ENCODE measurements around the gene FAM209B. TPM values are rescaled to one million over a fixed set of nuclear protein-coding genes. Genes with fewer than 3 reads are reported as not detected.

FAM209B gene
- total RNA-seq, 6 experiments from 2014 or later = 0.44 TPM; not detected in 5

- no peak for DNase-seq
- intact Hi-C loops (cut with DNase I) = no loop called here
Observed at GRCh38 chr20:56513161-56514150, 19.6 kb upstream of the FAM209B start.

GRCh38 chr20:56516631-56517030 is 16.4 kb upstream of the FAM209B start:
- WGBS (ENCODE audit: insufficient coverage, low coverage, low lambda C conversion rate, missing lambda C conversion rate) = 100% methylated on average over 1 of the region's 5 CpGs
- no peak for TF ChIP-seq POLR2A (IDR thresholded peaks at IDR 0.05)
- no peak for TF ChIP-seq CTCF (IDR thresholded peaks at IDR 0.05)
- H3K27ac ChIP-seq = no peak overlapping the region
- intact Hi-C loops (cut with DNase I) = no loop called here
- no peak overlapping the region for H3K4me3 ChIP-seq
- H3K36me3 ChIP-seq = peaks cover 0 to 50% (median 19%) of the 10 kb centered on the region in 4 donors
- DNase-seq = no peak
- H3K9me3 ChIP-seq = no peaks in the 10 kb centered on the region
- no peak for ATAC-seq
- no peaks in the 10 kb centered on the region for H3K27me3 ChIP-seq
- H3K4me1 ChIP-seq = no peaks in the 10 kb centered on the region

More at GRCh38 chr20:56513161-56514150, 19.6 kb upstream of the FAM209B start:
- H3K4me1 ChIP-seq = no peaks in the 10 kb centered on the region
- TF ChIP-seq POLR2A (IDR thresholded peaks at IDR 0.05) (no peak), CTCF (IDR thresholded peaks at IDR 0.05) (no peak)
- no peaks in the 10 kb centered on the region for H3K9me3 ChIP-seq
- ATAC-seq = no peak
- H3K27me3 ChIP-seq = no peaks in the 10 kb centered on the region
- no peak overlapping the region for H3K27ac ChIP-seq
- H3K36me3 ChIP-seq = peaks cover 0 to 38% (median 12%) of the 10 kb centered on the region in 4 donors
- WGBS (ENCODE audit: insufficient coverage, low coverage, low lambda C conversion rate, missing lambda C conversion rate) = 83% methylated on average over 5 of the region's 22 CpGs
- H3K4me3 ChIP-seq = no peak overlapping the region

- H3K9me3 ChIP-seq = no peaks in the 10 kb centered on the region
- no peak overlapping the region for H3K4me3 ChIP-seq
- H3K27ac ChIP-seq = no peak overlapping the region
- WGBS (ENCODE audit: insufficient coverage, low coverage, low lambda C conversion rate, missing lambda C conversion rate) = 91% methylated on average over 5 of the region's 7 CpGs
- TF ChIP-seq CTCF (IDR thresholded peaks at IDR 0.05) (no peak), POLR2A (IDR thresholded peaks at IDR 0.05) (no peak)
- intact Hi-C loops (cut with DNase I) = no loop called here
- peaks cover 0 to 50% (median 19%) of the 10 kb centered on the region in 4 donors for H3K36me3 ChIP-seq
- ATAC-seq (no peak), DNase-seq (no peak)
- no peaks in the 10 kb centered on the region for H3K27me3 ChIP-seq
- no peaks in the 10 kb centered on the region for H3K4me1 ChIP-seq
Observed at GRCh38 chr20:56517211-56517610, 15.8 kb upstream of the FAM209B start.

- intact Hi-C loops (cut with DNase I) = no loop called here
- Histone ChIP-seq H3K27me3 (no peaks in the 10 kb centered on the region), H3K4me3 (no peak overlapping the region), H3K4me1 (no peaks in the 10 kb centered on the region), H3K27ac (no peak overlapping the region), H3K9me3 (no peaks in the 10 kb centered on the region), H3K36me3 (peaks cover 0 to 48% (median 19%) of the 10 kb centered on the region in 4 donors)
- no peak for ATAC-seq
- WGBS (ENCODE audit: insufficient coverage, low coverage, low lambda C conversion rate, missing lambda C conversion rate) = 100% methylated on average over 1 of the region's 8 CpGs
- TF ChIP-seq CTCF (IDR thresholded peaks at IDR 0.05) = no peak
- no peak for TF ChIP-seq POLR2A (IDR thresholded peaks at IDR 0.05)
- no peak for DNase-seq
Observed at GRCh38 chr20:56517641-56518040, 15.4 kb upstream of the FAM209B start.
